HFF-Myc (cell line): ENCODE data around the gene CABLES2.

ENCODE experiments used
- DNase-seq: peaks from one replicate; pipeline ENCODE4 v3.0.0-alpha.2; 2011; ENCODE audit warnings: low read depth; ENCODE audit errors: extremely low read depth
- H3K4me3 ChIP-seq: replicated peaks from 2 replicates; pipeline ENCODE4 v1.5.1; 2011; ENCODE audit warnings: low read depth, mild to moderate bottlenecking, control low read depth, low read length
- TF ChIP-seq, protein P1 (sequence below): IDR thresholded peaks from 2 replicates; pipeline ENCODE4 v1.5.1; 2012; ENCODE audit warnings: mild to moderate bottlenecking, low read depth, low read length, control low read depth; ENCODE audit errors: missing control alignments

The CABLES2 gene

DNA sequence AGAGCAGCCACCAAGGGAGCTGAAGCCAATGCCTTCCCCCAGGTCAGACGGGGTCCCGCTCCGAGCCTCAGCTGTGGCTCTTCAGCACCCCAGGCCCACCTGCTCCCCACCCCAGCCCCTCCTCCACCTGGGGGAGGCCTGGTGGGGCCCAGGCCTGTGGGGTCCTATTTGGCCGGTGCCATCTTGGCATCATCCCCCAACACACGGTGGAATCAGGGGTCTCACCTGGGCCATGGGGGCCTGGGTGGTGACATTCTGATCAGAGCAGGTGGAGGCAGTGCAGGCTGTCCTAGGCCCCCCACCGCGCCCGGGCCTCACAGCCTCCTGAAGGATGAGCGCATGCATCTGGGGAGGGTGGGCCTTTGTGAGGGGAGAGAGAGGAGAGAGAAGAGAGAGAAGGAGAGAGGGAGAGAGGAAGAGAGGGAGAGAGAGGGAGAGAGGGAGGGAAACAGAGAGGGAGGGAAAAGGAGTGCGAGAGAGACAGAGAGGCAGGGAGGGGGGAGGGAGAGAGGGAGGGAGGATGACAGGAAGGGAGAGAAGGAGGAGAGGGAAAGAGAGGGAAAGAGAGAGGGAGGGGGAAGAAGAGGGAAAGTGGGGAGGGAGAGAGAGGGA lies 44.2 kb upstream of the CABLES2 start:
- no peak for DNase-seq
- TF ChIP-seq, protein P1, sequence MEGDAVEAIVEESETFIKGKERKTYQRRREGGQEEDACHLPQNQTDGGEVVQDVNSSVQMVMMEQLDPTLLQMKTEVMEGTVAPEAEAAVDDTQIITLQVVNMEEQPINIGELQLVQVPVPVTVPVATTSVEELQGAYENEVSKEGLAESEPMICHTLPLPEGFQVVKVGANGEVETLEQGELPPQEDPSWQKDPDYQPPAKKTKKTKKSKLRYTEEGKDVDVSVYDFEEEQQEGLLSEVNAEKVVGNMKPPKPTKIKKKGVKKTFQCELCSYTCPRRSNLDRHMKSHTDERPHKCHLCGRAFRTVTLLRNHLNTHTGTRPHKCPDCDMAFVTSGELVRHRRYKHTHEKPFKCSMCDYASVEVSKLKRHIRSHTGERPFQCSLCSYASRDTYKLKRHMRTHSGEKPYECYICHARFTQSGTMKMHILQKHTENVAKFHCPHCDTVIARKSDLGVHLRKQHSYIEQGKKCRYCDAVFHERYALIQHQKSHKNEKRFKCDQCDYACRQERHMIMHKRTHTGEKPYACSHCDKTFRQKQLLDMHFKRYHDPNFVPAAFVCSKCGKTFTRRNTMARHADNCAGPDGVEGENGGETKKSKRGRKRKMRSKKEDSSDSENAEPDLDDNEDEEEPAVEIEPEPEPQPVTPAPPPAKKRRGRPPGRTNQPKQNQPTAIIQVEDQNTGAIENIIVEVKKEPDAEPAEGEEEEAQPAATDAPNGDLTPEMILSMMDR, result no peak
- no peak overlapping the region for H3K4me3 ChIP-seq

DNA sequence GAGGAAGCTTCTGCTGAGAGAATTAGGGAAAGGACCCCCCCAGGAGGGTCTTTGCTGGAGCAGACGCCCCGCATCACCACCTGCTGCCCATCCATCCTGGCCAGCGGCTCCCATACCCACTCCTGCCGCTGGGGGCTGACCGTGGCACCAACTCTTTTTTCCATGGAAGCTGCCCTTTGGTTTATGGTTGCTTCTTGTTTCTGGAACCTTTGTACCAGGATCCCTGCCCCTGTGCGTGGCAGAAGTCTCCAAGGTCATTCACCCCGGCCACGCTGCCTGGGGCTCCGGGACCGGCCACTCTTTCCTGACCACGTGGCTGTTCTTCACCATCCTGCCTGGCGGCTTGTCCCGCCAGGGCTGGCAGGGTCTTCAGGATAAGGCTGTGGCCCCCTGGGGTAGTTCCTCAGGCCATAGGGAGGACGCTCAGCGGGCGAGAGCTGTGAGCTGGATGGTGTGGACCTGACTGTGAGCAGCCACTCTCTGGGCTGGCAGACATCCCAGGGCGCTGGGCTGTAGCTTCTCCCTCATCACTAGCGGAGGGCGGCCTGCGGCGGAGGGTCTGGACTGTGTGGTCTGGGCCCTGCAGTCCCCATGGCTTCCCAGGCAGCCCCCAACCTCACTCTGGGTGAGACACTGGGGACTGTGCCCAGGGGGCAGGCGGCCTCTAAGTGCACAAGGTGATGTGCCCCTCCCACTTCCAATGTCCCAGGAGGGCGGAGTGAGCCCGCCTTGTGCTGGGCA lies 43.0 kb upstream of the CABLES2 start:
- H3K4me3 ChIP-seq, result no peak overlapping the region
- no peak for DNase-seq
- TF ChIP-seq, protein P1, result no peak

DNA sequence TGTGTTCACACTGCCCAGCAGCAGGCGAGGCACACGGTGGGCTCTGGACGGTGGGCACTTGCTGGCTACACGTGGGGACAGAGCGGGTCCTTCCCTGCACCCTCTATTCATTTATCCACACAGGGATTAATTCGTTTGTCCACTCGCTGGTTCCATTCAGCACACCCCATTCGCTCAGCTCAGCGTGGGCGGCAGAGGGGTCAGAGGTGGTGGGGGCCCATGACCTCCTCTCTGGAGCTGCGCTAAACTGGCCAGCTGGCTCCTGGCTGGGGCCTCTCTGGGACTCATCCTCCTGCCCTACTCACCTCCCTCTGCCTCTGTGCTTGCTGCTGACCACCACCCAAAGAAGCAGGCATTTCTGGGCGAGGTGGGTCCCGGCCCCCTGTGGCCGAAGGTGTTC lies 41.7 kb upstream of the CABLES2 start:
- TF ChIP-seq, protein P1, result no peak
- no peak overlapping the region for H3K4me3 ChIP-seq
- DNase-seq, result no peak

DNA sequence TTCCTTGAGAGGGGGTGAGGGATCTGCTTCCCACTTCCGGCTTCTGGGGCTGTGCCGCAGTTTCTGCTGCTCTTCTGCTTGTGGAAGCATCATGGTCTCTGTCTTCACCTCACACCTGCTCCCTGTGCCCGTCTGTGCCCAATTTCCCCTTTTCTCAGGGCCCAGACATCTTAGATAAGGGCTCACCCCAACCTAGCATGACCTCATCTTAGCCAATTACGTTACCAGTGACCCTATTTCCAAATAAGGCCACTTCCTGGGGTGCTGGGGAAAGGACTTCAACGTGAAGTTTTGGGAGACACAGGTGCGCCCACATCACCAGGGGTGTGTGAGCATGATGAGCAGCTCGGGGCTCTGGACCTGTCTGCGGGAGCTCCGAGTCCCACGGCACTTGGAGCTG lies 41.0 kb upstream of the CABLES2 start:
- DNase-seq, result no peak

DNA sequence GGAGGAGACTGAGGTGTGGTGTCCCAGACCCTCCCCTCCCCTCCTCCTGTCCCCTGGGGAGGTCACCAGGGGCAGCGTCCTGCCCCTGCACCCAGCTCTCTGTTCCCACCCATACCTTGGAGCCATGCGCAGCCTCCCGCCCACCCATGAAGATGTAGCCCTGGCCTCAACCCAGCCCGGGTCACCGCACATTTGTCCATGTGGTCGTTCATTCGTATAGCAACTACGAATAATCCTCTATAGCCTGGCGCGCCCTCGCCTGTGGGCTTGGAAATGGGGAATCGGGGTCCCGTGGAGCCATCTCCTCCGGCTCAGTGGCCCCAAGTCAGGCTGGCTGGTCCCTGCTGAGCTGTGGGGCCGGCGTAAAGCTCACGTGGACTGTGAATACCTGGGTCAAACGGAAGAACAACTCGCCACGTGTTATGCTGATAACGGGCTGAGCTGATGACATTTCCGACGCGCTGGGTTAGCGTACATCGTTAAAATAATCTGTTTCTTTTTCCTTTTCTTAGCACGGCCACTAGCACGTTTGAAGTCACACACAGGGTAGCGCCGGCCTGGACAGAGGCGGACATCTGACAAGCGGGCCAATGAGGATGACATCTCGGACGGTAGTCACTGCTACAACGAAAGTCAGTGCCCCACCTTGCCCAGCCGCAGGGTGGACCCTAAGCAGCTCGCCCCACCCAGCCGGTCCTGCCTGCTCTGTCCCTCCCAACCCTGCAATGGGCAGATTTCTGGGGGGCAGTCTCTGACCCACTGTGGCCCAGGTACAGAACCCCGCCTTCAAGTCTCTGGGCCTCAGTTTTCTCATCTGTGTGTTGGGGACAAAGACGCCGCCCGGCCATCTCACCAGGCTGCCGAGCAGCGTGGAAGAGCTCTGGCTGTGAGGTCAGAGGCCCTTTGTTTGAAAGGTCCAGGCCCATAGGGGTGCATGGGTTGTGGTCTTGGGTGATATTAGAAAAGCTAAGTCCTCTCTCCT lies 40.1 kb upstream of the CABLES2 start:
- TF ChIP-seq, protein P1, result no peak
- H3K4me3 ChIP-seq, result no peak overlapping the region
- no peak for DNase-seq

More for the DNA sequence above, 41.0 kb upstream of the CABLES2 start:
- TF ChIP-seq, protein P1, result no peak
- H3K4me3 ChIP-seq, result no peak overlapping the region

DNA sequence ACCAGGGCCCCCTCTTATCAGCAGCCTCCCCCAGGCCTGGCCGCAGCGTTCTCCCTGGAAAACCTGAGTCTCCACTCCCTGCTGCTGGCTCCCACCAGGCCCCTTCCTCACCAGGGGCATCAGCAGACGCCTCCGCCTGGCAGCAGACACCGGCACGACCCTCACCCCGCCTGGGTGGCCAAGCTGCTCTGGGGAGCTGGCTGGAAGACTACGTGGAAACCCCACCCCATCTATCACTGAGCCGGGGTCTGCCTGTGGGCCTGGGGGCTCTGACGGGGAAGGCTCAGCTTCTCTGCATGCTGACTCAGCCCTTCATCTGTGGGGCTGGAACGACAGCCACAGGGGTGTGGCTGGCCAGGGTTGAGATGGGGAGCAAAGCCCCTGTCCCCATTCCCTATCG lies 39.4 kb upstream of the CABLES2 start:
- TF ChIP-seq, protein P1, result no peak

More for the DNA sequence above, 39.4 kb upstream of the CABLES2 start:
- H3K4me3 ChIP-seq, result no peak overlapping the region
- DNase-seq, result no peak
